Gastrocnemius medialis (tissue), 4 donors: ENCODE results near the gene GAGE13. TPM values are rescaled to one million over a fixed set of nuclear protein-coding genes. Genes with fewer than 3 reads are reported as not detected.
"Not testable (repeated sequence)": the region's sequence is repeated elsewhere in the genome, so short reads cannot be mapped to it uniquely, and the experiment has no call there.

Experiments used
- ATAC-seq, 2 donors: fragments of 150-250 bp; one replicate each; pipeline ENCODE4 v1.9.1; 2016
- DNase-seq, 2 donors: peaks; one replicate each; pipeline ENCODE4 v3.0.0-alpha.2; 2019
- H3K27ac ChIP-seq, 4 donors: fragments of 200-600 bp; sonication (generic); 1 replicate in 1 of 4; 2 replicates in 3 of 4; pipeline ENCODE4 v1.5.1; 2016 to 2018; ENCODE audit warnings: mild to moderate bottlenecking in 2 of 4, moderate library complexity in 1 of 4
- H3K27me3 ChIP-seq, 3 donors: fragments of 200-600 bp; sonication (generic) in 2 of 3; 1 replicate in 1 of 3; 2 replicates in 2 of 3; pipeline versions ENCODE4 v1.5.1 to v1.6.0; 2016 to 2019; ENCODE audit warnings: mild to moderate bottlenecking in 1 of 3, moderate library complexity in 1 of 3
- H3K36me3 ChIP-seq, 2 donors: fragments of 200-600 bp; sonication (generic) in 1 of 2; one replicate each; pipeline ENCODE4 v1.5.1; 2017 to 2018
- H3K4me1 ChIP-seq, 2 donors: fragments of 200-600 bp; sonication (generic) in 1 of 2; one replicate each; pipeline ENCODE4 v1.5.1; 2016 to 2017; ENCODE audit warnings: mild to moderate bottlenecking in 2 of 2
- H3K4me3 ChIP-seq, 4 donors: fragments of 200-600 bp; sonication (generic) in 3 of 4; 1 replicate in 1 of 4; 2 replicates in 3 of 4; pipeline ENCODE4 v1.5.1; 2016 to 2019; ENCODE audit warnings: mild to moderate bottlenecking in 2 of 4
- H3K9me3 ChIP-seq, 3 donors: fragments of 200-600 bp; sonication (generic) in 2 of 3; 1 replicate in 1 of 3; 2 replicates in 2 of 3; pipeline ENCODE4 v1.5.1; 2016 to 2019
- POLR2A ChIP-seq, 2 donors: fragments of 450-650 bp; IDR thresholded peaks; one replicate each; pipeline ENCODE4 v1.6.1; 2017; ENCODE audit warnings: antibody characterized with exemption in 2 of 2, mild to moderate bottlenecking in 2 of 2, moderate library complexity in 2 of 2
- in situ Hi-C, 4 donors: fragments of 200-750 bp; cut with MboI; loops; one replicate each; pipeline versions ENCODE4 v1.15.0 to v1.8.0; 2017; ENCODE audit warnings: low sequenced_read_pairs in 4 of 4
- intact Hi-C: fragments of 100-400 bp; cut with DNase I; formaldehyde crosslinking; loops from one replicate; pipeline ENCODE4 v1.15.1; 2023; ENCODE audit warnings: low total_unique reads
- total RNA-seq, 4 donors: library from RNA; depleted of rRNA; stranded (reverse); fragments of >200 nt; gene quantifications; one replicate each; pipeline versions ENCODE4 v1.1.0 to v1.2.3, GENCODE V29; 2016
- TF ChIP-seq, protein P1 (sequence below), 5 experiments: fragments of 450-650 bp in 3 of 5; fragments of 200-600 bp in 2 of 5; sonication (generic) in 2 of 5; IDR thresholded peaks in 4 of 5; conservative IDR thresholded peaks in 1 of 5; 1 replicate in 4 of 5; 2 replicates in 1 of 5; pipeline ENCODE4 v1.5.1; 2016 to 2019; ENCODE audit warnings: antibody characterized with exemption in 5 of 5, mild to moderate bottlenecking in 3 of 5, moderate library complexity in 3 of 5

GAGE13 gene, protein sequence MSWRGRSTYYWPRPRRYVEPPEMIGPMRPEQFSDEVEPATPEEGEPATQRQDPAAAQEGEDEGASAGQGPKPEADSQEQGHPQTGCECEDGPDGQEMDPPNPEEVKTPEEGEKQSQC
- total RNA-seq = not detected

DNA sequence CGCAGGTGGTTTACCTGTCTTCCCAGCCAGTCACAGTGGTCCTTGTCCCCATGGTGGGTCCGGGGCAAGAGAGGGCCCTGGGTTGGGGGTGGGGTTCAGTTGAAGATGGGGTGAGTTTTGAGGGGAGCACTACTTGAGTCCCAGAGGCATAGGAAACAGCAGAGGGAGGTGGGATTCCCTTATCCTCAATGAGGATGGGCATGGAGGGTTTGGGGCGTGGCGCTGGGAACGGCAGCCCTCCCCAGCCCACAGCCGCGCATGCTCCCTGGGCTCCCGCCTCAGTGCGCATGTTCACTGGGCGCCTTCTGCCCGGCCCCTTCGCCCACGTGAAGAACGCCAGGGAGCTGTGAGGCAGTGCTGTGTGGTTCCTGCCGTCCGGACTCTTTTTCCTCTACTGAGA, at the start of gene GAGE13:
TSS of gene GAGE13 (plus strand) at position 301 of the 400 bp plus-strand sequence. CDS start 1,156 bp downstream, outside the sequence.
- H3K36me3 ChIP-seq, H3K4me3 ChIP-seq, in situ Hi-C loops, H3K27ac ChIP-seq, ATAC-seq, intact Hi-C loops, H3K27me3 ChIP-seq, H3K9me3 ChIP-seq, DNase-seq, H3K4me1 ChIP-seq: not testable (repeated sequence)

DNA sequence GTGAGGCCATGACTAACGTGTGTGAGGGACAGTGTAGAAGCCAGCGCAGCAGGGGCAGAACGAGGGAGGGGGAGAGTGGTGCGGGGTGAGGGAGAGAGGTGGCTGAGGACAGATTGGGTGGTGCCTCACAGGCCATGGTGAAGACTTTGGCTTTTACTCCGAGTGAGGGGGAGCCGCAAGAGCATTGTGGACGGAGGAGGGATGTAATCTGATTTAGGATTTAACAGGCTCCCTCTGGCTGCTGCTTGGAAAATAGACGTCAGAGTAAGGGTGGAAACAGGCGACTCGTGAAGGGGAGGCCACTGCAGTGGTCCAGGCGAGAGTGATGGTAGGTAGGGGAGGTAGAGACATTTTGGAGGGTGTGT, 48.8 kb upstream of the GAGE13 start:
- in situ Hi-C loops = no loop called here
- ATAC-seq = no peak
- no peak for TF ChIP-seq POLR2A (IDR thresholded peaks at IDR 0.05)
- Histone ChIP-seq H3K4me1 (no peaks in the 10 kb centered on the region), H3K9me3 (no peaks in the 10 kb centered on the region), H3K36me3 (peaks cover 0 to 11% of the 10 kb centered on the region in 2 donors), H3K4me3 (no peak overlapping the region), H3K27me3 (no peaks in the 10 kb centered on the region), H3K27ac (no peak overlapping the region)
- intact Hi-C loops = no loop called here
- no peak for DNase-seq

DNA sequence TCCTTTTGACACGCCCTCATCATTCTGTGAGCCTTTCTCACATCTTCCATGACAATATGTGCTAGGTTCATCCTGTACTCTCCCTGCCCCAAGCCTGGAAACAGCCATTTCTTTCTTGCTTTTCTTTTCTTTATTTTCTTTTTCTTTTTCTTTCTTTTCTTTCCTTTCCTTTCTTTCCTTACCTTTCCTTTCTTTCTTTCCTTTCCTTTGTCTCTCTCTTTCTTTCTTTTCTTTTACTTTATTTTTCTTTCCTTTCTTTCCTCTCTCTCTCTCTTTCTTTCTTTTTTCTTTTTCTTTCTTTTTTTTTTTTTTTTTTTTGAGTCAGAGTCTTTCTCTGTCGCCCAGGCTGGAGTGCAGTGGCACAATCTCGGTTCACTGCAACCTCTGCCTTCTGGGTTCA, 47.2 kb upstream of the GAGE13 start:
- no peak overlapping the region for H3K27ac ChIP-seq
- ATAC-seq (no peak), DNase-seq (no peak)
- intact Hi-C loops (no loop called here), in situ Hi-C loops (no loop called here)
- peaks cover 0 to 11% of the 10 kb centered on the region in 2 donors for H3K36me3 ChIP-seq
- H3K4me3 ChIP-seq = no peak overlapping the region
- H3K4me1 ChIP-seq = no peaks in the 10 kb centered on the region
- no peaks in the 10 kb centered on the region for H3K27me3 ChIP-seq
- TF ChIP-seq, protein P1, sequence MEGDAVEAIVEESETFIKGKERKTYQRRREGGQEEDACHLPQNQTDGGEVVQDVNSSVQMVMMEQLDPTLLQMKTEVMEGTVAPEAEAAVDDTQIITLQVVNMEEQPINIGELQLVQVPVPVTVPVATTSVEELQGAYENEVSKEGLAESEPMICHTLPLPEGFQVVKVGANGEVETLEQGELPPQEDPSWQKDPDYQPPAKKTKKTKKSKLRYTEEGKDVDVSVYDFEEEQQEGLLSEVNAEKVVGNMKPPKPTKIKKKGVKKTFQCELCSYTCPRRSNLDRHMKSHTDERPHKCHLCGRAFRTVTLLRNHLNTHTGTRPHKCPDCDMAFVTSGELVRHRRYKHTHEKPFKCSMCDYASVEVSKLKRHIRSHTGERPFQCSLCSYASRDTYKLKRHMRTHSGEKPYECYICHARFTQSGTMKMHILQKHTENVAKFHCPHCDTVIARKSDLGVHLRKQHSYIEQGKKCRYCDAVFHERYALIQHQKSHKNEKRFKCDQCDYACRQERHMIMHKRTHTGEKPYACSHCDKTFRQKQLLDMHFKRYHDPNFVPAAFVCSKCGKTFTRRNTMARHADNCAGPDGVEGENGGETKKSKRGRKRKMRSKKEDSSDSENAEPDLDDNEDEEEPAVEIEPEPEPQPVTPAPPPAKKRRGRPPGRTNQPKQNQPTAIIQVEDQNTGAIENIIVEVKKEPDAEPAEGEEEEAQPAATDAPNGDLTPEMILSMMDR (IDR thresholded peaks at IDR 0.05 in 4 of 5, conservative IDR thresholded peaks at IDR 0.05 in 1 of 5) = no peak
- TF ChIP-seq POLR2A (IDR thresholded peaks at IDR 0.05) = no peak
- no peaks in the 10 kb centered on the region for H3K9me3 ChIP-seq

DNA sequence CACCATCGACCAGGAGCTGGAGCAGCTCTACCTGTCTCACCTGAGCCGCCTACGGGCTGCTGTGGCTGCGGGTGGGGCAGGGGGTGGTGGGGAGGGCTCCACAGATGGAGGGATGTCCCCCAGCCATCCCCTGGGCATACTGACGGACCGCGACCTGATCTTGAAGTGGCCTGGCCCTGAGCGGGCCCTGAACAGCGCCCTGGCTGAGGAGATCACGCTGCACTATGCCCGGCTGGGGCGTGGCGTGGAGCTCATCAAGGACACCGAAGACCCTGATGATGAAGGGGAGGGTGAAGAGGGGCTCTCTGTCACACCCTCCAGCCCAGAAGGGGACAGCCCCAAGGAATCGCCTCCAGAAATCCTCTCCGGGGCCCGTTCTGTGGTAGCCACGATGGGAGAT, 45.2 kb upstream of the GAGE13 start:
- Histone ChIP-seq H3K4me1 (no peaks in the 10 kb centered on the region), H3K36me3 (peaks cover 0 to 11% of the 10 kb centered on the region in 2 donors), H3K4me3 (no peak overlapping the region), H3K27me3 (no peaks in the 10 kb centered on the region), H3K27ac (no peak overlapping the region), H3K9me3 (no peaks in the 10 kb centered on the region)
- intact Hi-C loops = no loop called here
- DNase-seq (no peak), ATAC-seq (no peak)
- TF ChIP-seq, protein P1 (IDR thresholded peaks at IDR 0.05 in 4 of 5, conservative IDR thresholded peaks at IDR 0.05 in 1 of 5) = no peak
- TF ChIP-seq POLR2A (IDR thresholded peaks at IDR 0.05) = no peak
- in situ Hi-C loops = no loop called here

DNA sequence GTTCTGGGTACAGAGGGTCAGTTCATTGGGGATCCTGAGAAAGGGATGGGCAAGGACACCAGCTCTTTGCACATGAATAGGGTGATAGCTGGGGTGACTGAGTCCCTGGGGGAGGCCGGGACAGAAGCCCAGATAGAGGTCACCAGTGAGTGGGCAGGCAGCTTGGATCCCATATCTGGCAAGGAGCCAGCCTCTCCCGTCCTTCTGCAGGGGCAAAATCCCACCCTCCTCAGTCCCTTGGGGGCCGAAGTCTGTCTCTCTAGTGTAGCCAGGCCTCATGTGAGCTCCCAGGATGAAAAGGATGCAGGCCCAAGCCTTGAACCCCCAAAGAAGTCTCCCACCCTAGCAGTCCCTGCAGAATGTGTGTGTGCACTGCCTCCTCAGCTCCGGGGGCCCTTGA, 44.8 kb upstream of the GAGE13 start:
- intact Hi-C loops (no loop called here), in situ Hi-C loops (no loop called here)
- no peak for DNase-seq
- no peak for ATAC-seq
- H3K9me3 ChIP-seq = no peaks in the 10 kb centered on the region
- H3K27me3 ChIP-seq = no peaks in the 10 kb centered on the region
- no peak overlapping the region for H3K27ac ChIP-seq
- H3K4me1 ChIP-seq = no peaks in the 10 kb centered on the region
- peaks cover 0 to 11% of the 10 kb centered on the region in 2 donors for H3K36me3 ChIP-seq
- TF ChIP-seq, protein P1 (IDR thresholded peaks at IDR 0.05 in 4 of 5, conservative IDR thresholded peaks at IDR 0.05 in 1 of 5) = no peak
- TF ChIP-seq POLR2A (IDR thresholded peaks at IDR 0.05) = no peak
- no peak overlapping the region for H3K4me3 ChIP-seq

DNA sequence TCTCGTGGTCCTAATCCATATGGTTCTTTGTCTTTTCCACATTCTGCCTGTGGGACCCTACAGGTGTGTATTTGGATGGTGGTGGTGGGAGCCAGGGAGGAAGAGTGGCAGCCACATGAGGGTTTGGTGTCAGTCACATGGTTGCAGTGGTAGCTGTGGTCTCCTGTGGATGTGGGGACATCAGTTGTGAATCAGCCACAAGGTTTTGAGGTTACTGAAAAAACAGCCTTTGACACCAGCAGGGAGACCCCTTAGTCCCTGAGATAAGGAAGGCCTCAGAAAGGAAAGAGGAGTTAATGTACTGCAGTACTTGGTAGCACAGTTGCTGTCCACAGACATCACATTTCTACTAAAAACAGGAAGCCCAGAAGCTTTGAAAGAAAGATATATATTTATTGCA, 43.7 kb upstream of the GAGE13 start:
- in situ Hi-C loops (no loop called here), intact Hi-C loops (no loop called here)
- Histone ChIP-seq H3K4me1 (no peaks in the 10 kb centered on the region), H3K4me3 (no peak overlapping the region), H3K36me3 (peaks cover 0 to 11% of the 10 kb centered on the region in 2 donors), H3K27me3 (no peaks in the 10 kb centered on the region), H3K9me3 (no peaks in the 10 kb centered on the region), H3K27ac (no peak overlapping the region)
- DNase-seq (no peak), ATAC-seq (no peak)
- TF ChIP-seq POLR2A (IDR thresholded peaks at IDR 0.05) = no peak
- TF ChIP-seq, protein P1 (IDR thresholded peaks at IDR 0.05 in 4 of 5, conservative IDR thresholded peaks at IDR 0.05 in 1 of 5) = no peak
